ENCODE results near the gene PDE9A.

GRCh38 chr21:42740405-42740909 lies 87.0 kb downstream of the PDE9A start:
- TF ChIP-seq CTCF (IDR thresholded peaks at IDR 0.05; ENCODE audit: insufficient read depth, low read length) (no peak), POLR2AphosphoS5 (IDR thresholded peaks at IDR 0.05; ENCODE audit: low read depth) (no peak)
- TF ChIP-seq, protein P1, sequence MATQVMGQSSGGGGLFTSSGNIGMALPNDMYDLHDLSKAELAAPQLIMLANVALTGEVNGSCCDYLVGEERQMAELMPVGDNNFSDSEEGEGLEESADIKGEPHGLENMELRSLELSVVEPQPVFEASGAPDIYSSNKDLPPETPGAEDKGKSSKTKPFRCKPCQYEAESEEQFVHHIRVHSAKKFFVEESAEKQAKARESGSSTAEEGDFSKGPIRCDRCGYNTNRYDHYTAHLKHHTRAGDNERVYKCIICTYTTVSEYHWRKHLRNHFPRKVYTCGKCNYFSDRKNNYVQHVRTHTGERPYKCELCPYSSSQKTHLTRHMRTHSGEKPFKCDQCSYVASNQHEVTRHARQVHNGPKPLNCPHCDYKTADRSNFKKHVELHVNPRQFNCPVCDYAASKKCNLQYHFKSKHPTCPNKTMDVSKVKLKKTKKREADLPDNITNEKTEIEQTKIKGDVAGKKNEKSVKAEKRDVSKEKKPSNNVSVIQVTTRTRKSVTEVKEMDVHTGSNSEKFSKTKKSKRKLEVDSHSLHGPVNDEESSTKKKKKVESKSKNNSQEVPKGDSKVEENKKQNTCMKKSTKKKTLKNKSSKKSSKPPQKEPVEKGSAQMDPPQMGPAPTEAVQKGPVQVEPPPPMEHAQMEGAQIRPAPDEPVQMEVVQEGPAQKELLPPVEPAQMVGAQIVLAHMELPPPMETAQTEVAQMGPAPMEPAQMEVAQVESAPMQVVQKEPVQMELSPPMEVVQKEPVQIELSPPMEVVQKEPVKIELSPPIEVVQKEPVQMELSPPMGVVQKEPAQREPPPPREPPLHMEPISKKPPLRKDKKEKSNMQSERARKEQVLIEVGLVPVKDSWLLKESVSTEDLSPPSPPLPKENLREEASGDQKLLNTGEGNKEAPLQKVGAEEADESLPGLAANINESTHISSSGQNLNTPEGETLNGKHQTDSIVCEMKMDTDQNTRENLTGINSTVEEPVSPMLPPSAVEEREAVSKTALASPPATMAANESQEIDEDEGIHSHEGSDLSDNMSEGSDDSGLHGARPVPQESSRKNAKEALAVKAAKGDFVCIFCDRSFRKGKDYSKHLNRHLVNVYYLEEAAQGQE (IDR thresholded peaks at IDR 0.05; ENCODE audit: insufficient replicate concordance, low read depth) = no peak
